Transverse colon (tissue), 4 donors: ENCODE data around the gene CFAP61. TPM values are rescaled to one million over a fixed set of nuclear protein-coding genes. Genes with fewer than 3 reads are reported as not detected.

ENCODE experiments used
- DNase-seq: peaks from one replicate; pipeline ENCODE4 v3.0.0-alpha.2; 2019
- H3K27ac ChIP-seq, 4 donors: fragments of 200-600 bp; sonication (generic); 2 replicates each; pipeline ENCODE4 v1.5.1; 2016 to 2018; ENCODE audit warnings: inconsistent platforms in 4 of 4
- H3K27me3 ChIP-seq: fragments of 200-600 bp; sonication (generic); 2 replicates; pipeline ENCODE4 v1.5.1; 2017; ENCODE audit warnings: inconsistent platforms
- H3K36me3 ChIP-seq, 4 donors: fragments of 200-600 bp; sonication (generic); 2 replicates each; pipeline ENCODE4 v1.5.1; 2017 to 2019; ENCODE audit warnings: inconsistent platforms in 4 of 4
- H3K4me1 ChIP-seq, 4 donors: fragments of 200-600 bp; sonication (generic); 2 replicates each; pipeline ENCODE4 v1.5.1; 2017 to 2020; ENCODE audit warnings: inconsistent platforms in 4 of 4
- H3K4me3 ChIP-seq, 4 donors: fragments of 200-600 bp; sonication (generic); 1 replicate in 1 of 4; 2 replicates in 3 of 4; pipeline versions ENCODE4 v1.5.1 to v1.6.1; 2017 to 2019; ENCODE audit warnings: inconsistent platforms in 4 of 4
- H3K9me3 ChIP-seq, 2 donors: fragments of 200-600 bp; sonication (generic); 2 replicates each; pipeline ENCODE4 v1.5.1; 2017 to 2019; ENCODE audit warnings: inconsistent platforms in 2 of 2
- EP300 ChIP-seq: sonication (generic); formaldehyde crosslinking; IDR thresholded peaks from one replicate; pipeline ENCODE4 v1.6.1; 2017; ENCODE audit warnings: antibody characterized with exemption, low read depth
- POLR2A ChIP-seq: fragments of 450-650 bp; IDR thresholded peaks from one replicate; pipeline ENCODE4 v1.6.1; 2016; ENCODE audit warnings: antibody characterized with exemption, mild to moderate bottlenecking, moderate library complexity
- POLR2AphosphoS5 ChIP-seq, 3 donors: sonication (generic); formaldehyde crosslinking; IDR thresholded peaks; one replicate each; pipeline ENCODE4 v1.6.1; 2016; ENCODE audit warnings: antibody characterized with exemption in 3 of 3
- WGBS, 2 donors: methylation state at CpG; one replicate each; pipeline ENCODE4 v1.1.5; 2018; ENCODE audit warnings: low coverage in 1 of 2; 5-methylcytosine and 5-hydroxymethylcytosine counted together
- in situ Hi-C, 4 donors: fragments of 200-750 bp; cut with MboI; loops; one replicate each; pipeline versions ENCODE4 v1.15.0 to v1.15.1; 2017; ENCODE audit warnings: low sequenced_read_pairs in 3 of 4, low pct_ligation_motif_present in 1 of 4, low pct_unique_long_range_greater_than_20kb in 1 of 4
- intact Hi-C: fragments of 100-400 bp; cut with DNase I; formaldehyde crosslinking; loops from one replicate; pipeline ENCODE4 v1.15.1; 2023; ENCODE audit warnings: low total_unique reads
- total RNA-seq, 4 donors: library from RNA; depleted of rRNA; stranded (reverse); fragments of >200 nt; gene quantifications; one replicate each; pipeline ENCODE4 v1.1.0, GENCODE V29; 2016
- TF ChIP-seq, protein P1 (sequence below), 5 experiments: fragments of 200-600 bp in 3 of 5; fragments of 450-650 bp in 2 of 5; sonication (generic) in 3 of 5; IDR thresholded peaks; 1 replicate in 2 of 5; 2 replicates in 3 of 5; pipeline ENCODE4 v1.5.1; 2016 to 2017; ENCODE audit warnings: antibody characterized with exemption in 5 of 5, inconsistent platforms in 3 of 5, mild to moderate bottlenecking in 2 of 5, moderate library complexity in 1 of 5

The CFAP61 gene
- total RNA-seq, 4 donors from 2014 or later = 0.27 TPM; not detected in 3

DNA sequence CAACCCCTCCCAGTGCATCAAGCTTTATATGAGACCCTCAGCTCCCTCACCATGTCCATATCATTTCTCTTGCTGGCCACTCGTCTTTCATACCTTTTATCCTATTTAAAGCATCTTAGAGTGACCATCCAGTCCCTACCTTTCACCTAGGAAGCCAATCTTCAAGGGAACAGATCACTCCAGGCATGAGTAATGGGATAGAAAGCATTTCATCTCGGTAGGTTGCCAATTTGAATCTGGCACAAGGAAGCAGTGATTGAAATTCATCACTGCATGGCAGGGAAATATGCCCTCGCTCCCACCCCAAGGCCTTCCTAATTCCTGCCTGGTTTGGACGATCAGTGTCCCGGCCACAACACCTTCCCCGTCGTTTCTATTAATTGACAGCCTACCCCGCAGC lies 150.4 kb downstream of the CFAP61 start:
- H3K27me3 ChIP-seq = peaks cover 7% of the 10 kb centered on the region
- no peak for DNase-seq
- H3K36me3 ChIP-seq = no peaks in the 10 kb centered on the region
- no peaks in the 10 kb centered on the region for H3K9me3 ChIP-seq
- intact Hi-C loops = no loop called here
- WGBS, 2 donors = 80 to 86% methylated on average over 1 to 8 of the region's 8 CpGs
- no peak for TF ChIP-seq POLR2A
- TF ChIP-seq, protein P1, sequence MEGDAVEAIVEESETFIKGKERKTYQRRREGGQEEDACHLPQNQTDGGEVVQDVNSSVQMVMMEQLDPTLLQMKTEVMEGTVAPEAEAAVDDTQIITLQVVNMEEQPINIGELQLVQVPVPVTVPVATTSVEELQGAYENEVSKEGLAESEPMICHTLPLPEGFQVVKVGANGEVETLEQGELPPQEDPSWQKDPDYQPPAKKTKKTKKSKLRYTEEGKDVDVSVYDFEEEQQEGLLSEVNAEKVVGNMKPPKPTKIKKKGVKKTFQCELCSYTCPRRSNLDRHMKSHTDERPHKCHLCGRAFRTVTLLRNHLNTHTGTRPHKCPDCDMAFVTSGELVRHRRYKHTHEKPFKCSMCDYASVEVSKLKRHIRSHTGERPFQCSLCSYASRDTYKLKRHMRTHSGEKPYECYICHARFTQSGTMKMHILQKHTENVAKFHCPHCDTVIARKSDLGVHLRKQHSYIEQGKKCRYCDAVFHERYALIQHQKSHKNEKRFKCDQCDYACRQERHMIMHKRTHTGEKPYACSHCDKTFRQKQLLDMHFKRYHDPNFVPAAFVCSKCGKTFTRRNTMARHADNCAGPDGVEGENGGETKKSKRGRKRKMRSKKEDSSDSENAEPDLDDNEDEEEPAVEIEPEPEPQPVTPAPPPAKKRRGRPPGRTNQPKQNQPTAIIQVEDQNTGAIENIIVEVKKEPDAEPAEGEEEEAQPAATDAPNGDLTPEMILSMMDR (IDR thresholded peaks at IDR 0.05) = no peak
- TF ChIP-seq POLR2AphosphoS5 (IDR thresholded peaks at IDR 0.05) = no peak
- no peak for TF ChIP-seq EP300
- in situ Hi-C loops = no loop called here
- H3K27ac ChIP-seq = no peak overlapping the region
- no peaks in the 10 kb centered on the region for H3K4me1 ChIP-seq
- H3K4me3 ChIP-seq = no peak overlapping the region

- peaks cover 7% of the 10 kb centered on the region for H3K27me3 ChIP-seq
- H3K27ac ChIP-seq = no peak overlapping the region
- no peaks in the 10 kb centered on the region for H3K36me3 ChIP-seq
- TF ChIP-seq, protein P1 (IDR thresholded peaks at IDR 0.05) = no peak
- TF ChIP-seq POLR2A = no peak
- TF ChIP-seq EP300 = no peak
- no peak for TF ChIP-seq POLR2AphosphoS5 (IDR thresholded peaks at IDR 0.05)
- in situ Hi-C loops = no loop called here
- DNase-seq = no peak
- WGBS, 2 donors = 64 to 67% methylated on average over 2 of the region's 2 CpGs
- intact Hi-C loops = no loop called here
- H3K4me3 ChIP-seq = no peak overlapping the region
- no peaks in the 10 kb centered on the region for H3K9me3 ChIP-seq
- H3K4me1 ChIP-seq = no peaks in the 10 kb centered on the region
Measured at GRCh38 chr20:20203784-20204183, 151.5 kb downstream of the CFAP61 start.

DNA sequence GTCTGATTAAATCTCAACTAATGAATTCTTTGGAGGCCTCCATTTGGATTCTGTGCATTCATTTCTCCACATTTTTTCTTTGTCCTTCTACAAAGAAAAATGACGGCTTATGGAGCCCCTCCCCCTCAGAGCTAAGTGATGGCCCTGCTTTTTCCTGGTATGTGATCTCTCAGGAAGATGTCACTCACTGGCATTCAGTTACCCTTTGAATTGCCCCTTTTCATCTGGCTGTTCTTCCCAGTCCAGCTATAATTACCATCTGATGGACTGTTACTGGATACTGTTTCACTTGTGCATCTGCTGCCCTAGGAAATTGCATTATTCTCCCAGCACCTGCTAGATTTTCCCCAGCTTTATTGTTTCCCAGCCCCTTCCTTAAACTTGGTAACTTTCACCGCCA lies 151.9 kb downstream of the CFAP61 start:
- intact Hi-C loops (no loop called here), in situ Hi-C loops (no loop called here)
- Histone ChIP-seq H3K4me1 (no peaks in the 10 kb centered on the region), H3K27me3 (peaks cover 7% of the 10 kb centered on the region), H3K27ac (no peak overlapping the region), H3K4me3 (no peak overlapping the region), H3K9me3 (no peaks in the 10 kb centered on the region), H3K36me3 (no peaks in the 10 kb centered on the region)
- DNase-seq = no peak
- 79 to 80% methylated on average over 2 of the region's 2 CpGs for WGBS, 2 donors
- TF ChIP-seq, protein P1 (IDR thresholded peaks at IDR 0.05) = no peak
- no peak for TF ChIP-seq POLR2AphosphoS5 (IDR thresholded peaks at IDR 0.05)

DNA sequence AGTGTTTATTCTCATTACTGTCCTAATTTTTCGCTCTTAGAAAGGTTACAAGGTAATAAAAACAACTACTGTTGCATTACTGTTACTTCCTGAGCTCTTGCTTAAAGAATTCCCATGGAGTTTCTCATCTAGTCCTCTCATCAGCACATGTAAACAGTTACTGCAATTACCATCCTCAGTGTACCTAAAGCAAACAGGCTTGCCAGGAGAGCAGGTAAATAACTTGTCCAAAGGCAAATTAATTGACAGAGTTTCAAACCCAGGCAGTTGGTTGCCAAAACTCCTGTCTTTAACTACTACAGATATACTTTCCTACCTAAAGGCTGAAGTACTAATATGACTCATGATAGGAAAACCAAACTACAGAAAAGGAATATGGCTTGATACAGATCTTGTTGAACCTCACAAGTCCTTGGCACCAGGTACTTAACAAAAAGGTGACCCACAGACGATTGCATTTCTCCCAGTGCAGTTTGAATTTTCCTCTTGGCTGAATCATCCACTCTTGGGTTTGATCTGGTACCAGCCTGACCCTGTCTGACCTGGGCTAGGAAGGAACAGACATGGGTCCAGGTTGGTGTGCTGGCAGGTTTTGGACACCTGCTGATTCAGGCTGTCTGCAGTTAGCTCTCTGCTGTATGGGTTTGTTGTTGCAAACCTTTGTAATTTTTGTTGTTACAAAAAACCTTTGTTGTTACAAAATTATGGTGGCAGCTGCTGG lies 153.0 kb downstream of the CFAP61 start:
- no peak overlapping the region for H3K27ac ChIP-seq

More for the DNA sequence above, 153.0 kb downstream of the CFAP61 start:
- WGBS, 2 donors = 50 to 66% methylated on average over 2 of the region's 2 CpGs
- Histone ChIP-seq H3K36me3 (no peaks in the 10 kb centered on the region), H3K27me3 (peaks cover 7% of the 10 kb centered on the region), H3K4me1 (peaks cover 0 to under 1% (median 0%) of the 10 kb centered on the region in 4 donors), H3K9me3 (no peaks in the 10 kb centered on the region), H3K4me3 (no peak overlapping the region)
- DNase-seq = no peak
- TF ChIP-seq POLR2AphosphoS5 (IDR thresholded peaks at IDR 0.05) = no peak
- TF ChIP-seq, protein P1 (IDR thresholded peaks at IDR 0.05) = no peak
- TF ChIP-seq POLR2A = no peak
- TF ChIP-seq EP300 = no peak
- in situ Hi-C loops = no loop called here
- intact Hi-C loops = no loop called here
